ENCODE data around the gene TUSC2. TPM values are rescaled to one million over a fixed set of nuclear protein-coding genes. Genes with fewer than 3 reads are reported as not detected.

TUSC2 gene
- total RNA-seq, 2 experiments from 2014 or later: 23.1 to 24.7 TPM

DNA sequence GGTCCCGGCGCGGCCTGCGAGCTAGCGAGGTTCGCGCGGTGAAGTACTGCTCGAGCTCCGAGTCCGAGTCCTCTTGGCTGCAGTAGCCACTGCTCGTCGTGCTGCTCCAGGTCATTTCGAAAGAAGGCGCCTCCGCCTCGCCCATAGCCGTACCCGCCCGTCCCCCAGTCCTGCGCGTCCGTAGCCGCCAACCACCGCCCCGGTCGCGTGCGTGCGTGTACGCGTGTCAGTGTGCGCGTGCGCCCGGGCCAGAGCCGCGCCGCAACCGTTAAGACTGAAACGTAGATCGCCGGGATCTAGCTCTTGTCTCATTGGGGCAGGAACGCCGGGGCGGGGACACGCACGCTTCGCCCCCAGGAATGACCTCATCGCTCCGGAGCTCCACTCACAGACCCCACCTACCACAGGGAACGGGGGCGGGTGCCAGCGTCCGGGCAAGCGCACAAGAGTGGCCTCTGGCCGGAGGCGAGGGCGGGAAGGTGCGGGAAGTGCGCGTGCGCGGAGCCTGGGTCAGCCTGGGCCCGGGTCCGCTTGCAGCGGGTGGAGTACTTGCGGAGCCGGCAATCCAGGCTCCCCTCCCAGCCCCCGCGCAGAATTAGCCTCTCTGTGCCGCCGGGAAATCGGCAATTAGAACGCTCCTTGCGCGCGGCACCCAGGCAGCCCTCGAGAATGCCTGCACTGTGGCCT lies 9.3 kb upstream of the TUSC2 start:
- Mint-ChIP-seq H3K27me3 (no peaks in the 10 kb centered on the region), H3K4me1 (ENCODE audit: low read depth) (peaks cover 71% of the 10 kb centered on the region)
- H3K4me3 ChIP-seq (ENCODE audit: low read length): peak overlapping the region; percentile 93

GRCh38 chr3:50336452-50337174 lies 8.6 kb upstream of the TUSC2 start:
- H3K27ac Mint-ChIP-seq: peak overlapping the region; percentile 95
- peaks cover 35% of the 10 kb centered on the region for H3K36me3 Mint-ChIP-seq (ENCODE audit: low read depth)
- peak overlapping the region; percentile 96 for H3K4me3 Mint-ChIP-seq
- ChIA-PET CTCF (interaction anchor here (1.4 to 4.6 kb wide), 8 partner anchors 8 to 44 kb away, joined by 3 to 19 read pairs (median 6); partner anchors contain the start of genes HYAL3, IFRD2, NAA80 and TUSC2), POLR2A (interaction anchor here (0.5 to 7.9 kb wide), 29 partner anchors 9 to 1316 kb away, joined by 3 to 214 read pairs (median 7); partner anchors contain the start of genes C3orf18, CACNA2D2, CYB561D2 and GNAI2)
- ATAC-seq (ENCODE audit: poor library complexity): peak; percentile 40
- H3K9me3 ChIP-seq (ENCODE audit: control insufficient read depth in 1 of 2, insufficient read depth in 1 of 2, low read length in 2 of 2): no peaks in the 10 kb centered on the region
- no peak for DNase-seq
- H3K27me3 Mint-ChIP-seq: no peaks in the 10 kb centered on the region
- H3K27me3 ChIP-seq (ENCODE audit: control insufficient read depth in 1 of 2, insufficient read depth in 2 of 2, low read length in 2 of 2): no peaks in the 10 kb centered on the region
- intact Hi-C loops (cut with DNase I, micrococcal nuclease): loop anchor here (1.0 to 5.0 kb wide), 5 partner anchors 8 to 99 kb away; partner anchors contain the start of genes CYB561D2 (in 1 of the 2), GNAI2 (in 1 of the 2), HYAL3 (in 1 of the 2) and NAA80 (in 1 of the 2)
- H3K4me1 Mint-ChIP-seq (ENCODE audit: low read depth): peaks cover 71% of the 10 kb centered on the region
- H3K9me3 Mint-ChIP-seq: no peaks in the 10 kb centered on the region
- H3K4me1 ChIP-seq (ENCODE audit: insufficient read depth, low read length): peaks cover 82% of the 10 kb centered on the region
- H3K4me3 ChIP-seq (ENCODE audit: low read length): peak overlapping the region; percentile 93
- H3K36me3 ChIP-seq (ENCODE audit: insufficient read depth, low read length): peaks cover 15% of the 10 kb centered on the region
- TF ChIP-seq, protein P1, sequence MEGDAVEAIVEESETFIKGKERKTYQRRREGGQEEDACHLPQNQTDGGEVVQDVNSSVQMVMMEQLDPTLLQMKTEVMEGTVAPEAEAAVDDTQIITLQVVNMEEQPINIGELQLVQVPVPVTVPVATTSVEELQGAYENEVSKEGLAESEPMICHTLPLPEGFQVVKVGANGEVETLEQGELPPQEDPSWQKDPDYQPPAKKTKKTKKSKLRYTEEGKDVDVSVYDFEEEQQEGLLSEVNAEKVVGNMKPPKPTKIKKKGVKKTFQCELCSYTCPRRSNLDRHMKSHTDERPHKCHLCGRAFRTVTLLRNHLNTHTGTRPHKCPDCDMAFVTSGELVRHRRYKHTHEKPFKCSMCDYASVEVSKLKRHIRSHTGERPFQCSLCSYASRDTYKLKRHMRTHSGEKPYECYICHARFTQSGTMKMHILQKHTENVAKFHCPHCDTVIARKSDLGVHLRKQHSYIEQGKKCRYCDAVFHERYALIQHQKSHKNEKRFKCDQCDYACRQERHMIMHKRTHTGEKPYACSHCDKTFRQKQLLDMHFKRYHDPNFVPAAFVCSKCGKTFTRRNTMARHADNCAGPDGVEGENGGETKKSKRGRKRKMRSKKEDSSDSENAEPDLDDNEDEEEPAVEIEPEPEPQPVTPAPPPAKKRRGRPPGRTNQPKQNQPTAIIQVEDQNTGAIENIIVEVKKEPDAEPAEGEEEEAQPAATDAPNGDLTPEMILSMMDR (IDR thresholded peaks at IDR 0.05): no peak
- H3K27ac ChIP-seq (ENCODE audit: low read depth in 1 of 2, low read length in 2 of 2): peak overlapping the region; percentile 93 to 96

More for the DNA sequence above, 9.3 kb upstream of the TUSC2 start:
- peak overlapping the region; percentile 96 for H3K4me3 Mint-ChIP-seq
- Histone ChIP-seq H3K27me3 (ENCODE audit: control insufficient read depth in 1 of 2, insufficient read depth in 2 of 2, low read length in 2 of 2) (no peaks in the 10 kb centered on the region), H3K27ac (ENCODE audit: low read depth in 1 of 2, low read length in 2 of 2) (peak overlapping the region; percentile 95 to 96), H3K36me3 (ENCODE audit: insufficient read depth, low read length) (peaks cover 8% of the 10 kb centered on the region), H3K4me1 (ENCODE audit: insufficient read depth, low read length) (peaks cover 85% of the 10 kb centered on the region), H3K9me3 (ENCODE audit: control insufficient read depth in 1 of 2, insufficient read depth in 1 of 2, low read length in 2 of 2) (no peaks in the 10 kb centered on the region)
- H3K27ac Mint-ChIP-seq: peak overlapping the region; percentile 95
- ATAC-seq (ENCODE audit: poor library complexity) (peak; percentile 77), DNase-seq (peak; percentile 81 to 98 (median 90))
- TF ChIP-seq, protein P1 (IDR thresholded peaks at IDR 0.05): no peak
- intact Hi-C loops (cut with DNase I, micrococcal nuclease): loop anchor here (1.0 to 5.0 kb wide), 5 partner anchors 9 to 100 kb away; partner anchors contain the start of genes CYB561D2 (in 1 of the 2), GNAI2 (in 1 of the 2), HYAL3 (in 1 of the 2) and NAA80 (in 1 of the 2)
- H3K9me3 Mint-ChIP-seq: no peaks in the 10 kb centered on the region
- CTCF ChIA-PET: interaction anchor here (1.4 to 4.6 kb wide), 9 partner anchors 8 to 45 kb away, joined by 3 to 19 read pairs (median 5); partner anchors contain the start of genes CYB561D2, HYAL3, IFRD2 and NAA80
- H3K36me3 Mint-ChIP-seq (ENCODE audit: low read depth): peaks cover 28% of the 10 kb centered on the region
- POLR2A ChIA-PET: interaction anchor here (0.5 to 7.9 kb wide), 31 partner anchors 9 to 1720 kb away, joined by 3 to 214 read pairs (median 6); partner anchors contain the start of genes C3orf18, CACNA2D2, CYB561D2 and DUSP7

All from CD4-positive, alpha-beta T cell (primary cell).